Measurements from ENCODE around the gene OVCH2. TPM values are rescaled to one million over a fixed set of nuclear protein-coding genes. Genes with fewer than 3 reads are reported as not detected.

Gene OVCH2
- total and polyA plus RNA-seq, 2 donors (not counting 1 experiment from before 2014, with no cell fraction given) = not detected

DNA sequence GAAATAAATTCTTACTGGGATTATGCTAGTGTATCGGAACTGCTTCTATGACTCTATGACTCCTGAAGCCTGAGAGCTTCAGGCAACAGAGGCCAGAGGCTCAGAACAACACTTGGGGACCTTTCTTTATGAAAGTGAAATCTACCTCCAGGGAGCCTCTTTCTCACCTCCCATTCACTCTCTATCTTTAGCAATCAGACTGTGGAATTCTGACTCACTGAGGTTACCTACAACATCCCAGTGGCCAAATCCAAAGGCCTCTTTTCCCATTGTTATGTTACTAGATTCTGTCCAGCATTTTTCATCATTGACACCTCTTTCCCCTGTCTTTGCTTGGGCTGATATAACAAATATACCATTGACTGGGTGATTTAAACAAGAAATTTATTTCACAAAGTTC is 18.9 kb downstream of the OVCH2 start:
- Histone ChIP-seq H3K27me3 (ENCODE audit: control insufficient read depth, insufficient read depth, low read length) (peaks cover 4% of the 10 kb centered on the region), H2AFZ (ENCODE audit: low read length) (no peak overlapping the region), H3K79me2 (ENCODE audit: control insufficient read depth, insufficient read depth, low read length) (no peaks in the 10 kb centered on the region), H3K27ac (ENCODE audit: insufficient read depth, low read length) (no peak overlapping the region), H3K4me1 (ENCODE audit: control insufficient read depth, extremely low read depth, insufficient read depth, low read length) (no peaks in the 10 kb centered on the region), H3K4me2 (ENCODE audit: extremely low read depth, insufficient read depth, low read length) (no peak overlapping the region), H3K9me3 (ENCODE audit: control insufficient read depth, insufficient read depth, low read depth, low read length) (no peaks in the 10 kb centered on the region), H3K9ac (ENCODE audit: insufficient read depth, low read length) (no peak overlapping the region), H3K4me3 (replicated peaks in 1 of 4; ENCODE audit: control extremely low read depth in 1 of 4, insufficient read depth in 1 of 4, low read depth in 3 of 4, low read length in 4 of 4) (no peak overlapping the region), H3K36me3 (ENCODE audit: control insufficient read depth, insufficient read depth, low read length) (no peaks in the 10 kb centered on the region), H4K20me1 (ENCODE audit: control insufficient read depth, extremely low read depth, insufficient read depth, low read length) (no peaks in the 10 kb centered on the region)
- TF ChIP-seq, protein P1, sequence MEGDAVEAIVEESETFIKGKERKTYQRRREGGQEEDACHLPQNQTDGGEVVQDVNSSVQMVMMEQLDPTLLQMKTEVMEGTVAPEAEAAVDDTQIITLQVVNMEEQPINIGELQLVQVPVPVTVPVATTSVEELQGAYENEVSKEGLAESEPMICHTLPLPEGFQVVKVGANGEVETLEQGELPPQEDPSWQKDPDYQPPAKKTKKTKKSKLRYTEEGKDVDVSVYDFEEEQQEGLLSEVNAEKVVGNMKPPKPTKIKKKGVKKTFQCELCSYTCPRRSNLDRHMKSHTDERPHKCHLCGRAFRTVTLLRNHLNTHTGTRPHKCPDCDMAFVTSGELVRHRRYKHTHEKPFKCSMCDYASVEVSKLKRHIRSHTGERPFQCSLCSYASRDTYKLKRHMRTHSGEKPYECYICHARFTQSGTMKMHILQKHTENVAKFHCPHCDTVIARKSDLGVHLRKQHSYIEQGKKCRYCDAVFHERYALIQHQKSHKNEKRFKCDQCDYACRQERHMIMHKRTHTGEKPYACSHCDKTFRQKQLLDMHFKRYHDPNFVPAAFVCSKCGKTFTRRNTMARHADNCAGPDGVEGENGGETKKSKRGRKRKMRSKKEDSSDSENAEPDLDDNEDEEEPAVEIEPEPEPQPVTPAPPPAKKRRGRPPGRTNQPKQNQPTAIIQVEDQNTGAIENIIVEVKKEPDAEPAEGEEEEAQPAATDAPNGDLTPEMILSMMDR (conservative IDR thresholded peaks at IDR 0.05 in 1 of 2, IDR thresholded peaks at IDR 0.05 in 1 of 2; ENCODE audit: low read depth in 1 of 2, low read length in 2 of 2) = no peak
- TF ChIP-seq EZH2 (IDR thresholded peaks at IDR 0.05; ENCODE audit: low read length, missing control alignments) = no peak
- DNase-seq (ENCODE audit: low read depth in 2 of 2) = no peak

DNA sequence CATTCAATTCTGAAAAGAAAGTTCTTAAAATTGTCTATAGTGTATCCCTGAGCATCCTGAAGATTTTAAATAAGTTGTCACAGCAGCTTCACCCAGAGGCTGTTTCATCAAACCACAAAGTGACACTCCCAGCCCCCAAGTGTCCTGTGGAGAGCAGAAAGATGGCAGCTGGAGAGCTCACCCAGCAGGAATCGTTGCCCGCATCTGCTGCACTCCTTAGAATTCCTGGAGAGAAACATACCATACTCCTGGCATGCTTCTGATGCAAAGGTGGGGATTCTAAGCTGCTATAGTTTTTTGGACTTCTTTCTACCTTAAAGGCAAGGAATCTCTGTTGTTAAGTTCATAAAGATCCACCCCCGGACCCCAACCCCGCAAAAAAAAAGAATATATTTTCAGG is 19.5 kb downstream of the OVCH2 start:
- no peaks in the 10 kb centered on the region for H3K9me3 ChIP-seq (ENCODE audit: control insufficient read depth, insufficient read depth, low read depth, low read length)
- H3K9ac ChIP-seq (ENCODE audit: insufficient read depth, low read length) = no peak overlapping the region
- H3K36me3 ChIP-seq (ENCODE audit: control insufficient read depth, insufficient read depth, low read length) = no peaks in the 10 kb centered on the region
- peaks cover 2% of the 10 kb centered on the region for H3K27me3 ChIP-seq (ENCODE audit: control insufficient read depth, insufficient read depth, low read length)
- no peak overlapping the region for H3K27ac ChIP-seq (ENCODE audit: insufficient read depth, low read length)
- TF ChIP-seq, protein P1 (conservative IDR thresholded peaks at IDR 0.05 in 1 of 2, IDR thresholded peaks at IDR 0.05 in 1 of 2; ENCODE audit: low read depth in 1 of 2, low read length in 2 of 2) = no peak
- TF ChIP-seq EZH2 (IDR thresholded peaks at IDR 0.05; ENCODE audit: low read length, missing control alignments) = no peak
- no peaks in the 10 kb centered on the region for H3K4me1 ChIP-seq (ENCODE audit: control insufficient read depth, extremely low read depth, insufficient read depth, low read length)
- no peaks in the 10 kb centered on the region for H3K79me2 ChIP-seq (ENCODE audit: control insufficient read depth, insufficient read depth, low read length)
- no peaks in the 10 kb centered on the region for H4K20me1 ChIP-seq (ENCODE audit: control insufficient read depth, extremely low read depth, insufficient read depth, low read length)
- no peak overlapping the region for H3K4me3 ChIP-seq (replicated peaks in 1 of 4; ENCODE audit: control extremely low read depth in 1 of 4, insufficient read depth in 1 of 4, low read depth in 3 of 4, low read length in 4 of 4)
- no peak for DNase-seq (ENCODE audit: low read depth in 2 of 2)
- H2AFZ ChIP-seq (ENCODE audit: low read length) = no peak overlapping the region
- no peak overlapping the region for H3K4me2 ChIP-seq (ENCODE audit: extremely low read depth, insufficient read depth, low read length)

DNA sequence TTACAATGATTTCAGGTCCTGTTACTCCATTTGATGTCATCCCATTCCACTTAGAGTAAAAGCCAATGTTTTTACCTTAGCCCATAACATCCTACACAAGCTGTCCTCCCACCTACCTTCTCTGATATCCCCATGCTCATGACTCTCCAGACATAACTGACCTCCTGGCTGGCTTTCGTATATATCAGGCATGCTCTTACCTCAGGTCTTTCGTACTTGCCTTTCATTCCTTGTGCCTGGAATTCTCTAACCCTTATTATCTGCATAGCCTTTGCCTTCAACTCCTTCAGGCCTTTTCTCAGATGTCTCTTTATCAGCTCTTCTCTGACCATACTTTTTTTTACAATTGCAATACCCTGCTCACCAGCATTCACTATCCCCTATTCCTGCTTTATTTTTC is 22.7 kb downstream of the OVCH2 start:
- H3K9me3 ChIP-seq (ENCODE audit: control insufficient read depth, insufficient read depth, low read depth, low read length) = no peaks in the 10 kb centered on the region
- no peaks in the 10 kb centered on the region for H3K36me3 ChIP-seq (ENCODE audit: control insufficient read depth, insufficient read depth, low read length)
- H3K9ac ChIP-seq (ENCODE audit: insufficient read depth, low read length) = no peak overlapping the region
- TF ChIP-seq EZH2 (IDR thresholded peaks at IDR 0.05; ENCODE audit: low read length, missing control alignments) = no peak
- TF ChIP-seq, protein P1 (conservative IDR thresholded peaks at IDR 0.05 in 1 of 2, IDR thresholded peaks at IDR 0.05 in 1 of 2; ENCODE audit: low read depth in 1 of 2, low read length in 2 of 2) = no peak
- no peak for DNase-seq (ENCODE audit: low read depth in 2 of 2)
- no peaks in the 10 kb centered on the region for H4K20me1 ChIP-seq (ENCODE audit: control insufficient read depth, extremely low read depth, insufficient read depth, low read length)
- no peak overlapping the region for H2AFZ ChIP-seq (ENCODE audit: low read length)
- H3K79me2 ChIP-seq (ENCODE audit: control insufficient read depth, insufficient read depth, low read length) = no peaks in the 10 kb centered on the region
- H3K4me3 ChIP-seq (replicated peaks in 1 of 4; ENCODE audit: control extremely low read depth in 1 of 4, insufficient read depth in 1 of 4, low read depth in 3 of 4, low read length in 4 of 4) = no peak overlapping the region
- no peak overlapping the region for H3K4me2 ChIP-seq (ENCODE audit: extremely low read depth, insufficient read depth, low read length)
- no peaks in the 10 kb centered on the region for H3K27me3 ChIP-seq (ENCODE audit: control insufficient read depth, insufficient read depth, low read length)
- H3K27ac ChIP-seq (ENCODE audit: insufficient read depth, low read length) = no peak overlapping the region
- no peaks in the 10 kb centered on the region for H3K4me1 ChIP-seq (ENCODE audit: control insufficient read depth, extremely low read depth, insufficient read depth, low read length)

All from fibroblast of lung (primary cell).